ENCODE measurements around the gene RFC2.

- TF ChIP-seq POLR2AphosphoS5 (IDR thresholded peaks at IDR 0.05; ENCODE audit: low read depth, low read length) (no peak), POLR2A (IDR thresholded peaks at IDR 0.05; ENCODE audit: low read depth, low read length) (no peak)
Observed at GRCh38 chr7:74207586-74207985, 46.6 kb downstream of the RFC2 start.
